KMS-11 (cell line): Measurements from ENCODE around the gene LSM7.

Source experiments
- H2AFZ ChIP-seq: fragments of 200-600 bp; sonication (generic); 2 replicates; pipeline ENCODE4 v1.6.1; 2016; ENCODE audit warnings: antibody characterized with exemption, mixed run types, low read depth
- H3K27ac ChIP-seq: fragments of 200-600 bp; sonication (generic); 2 replicates; pipeline ENCODE4 v1.6.1; 2016; ENCODE audit warnings: mild to moderate bottlenecking, mixed run types
- H3K27me3 ChIP-seq: fragments of 200-600 bp; sonication (generic); 2 replicates; pipeline ENCODE4 v1.6.1; 2017; ENCODE audit warnings: mild to moderate bottlenecking, low read depth, mixed run types, moderate library complexity; ENCODE audit not compliant: insufficient read depth
- H3K36me3 ChIP-seq: fragments of 200-600 bp; sonication (generic); 2 replicates; pipeline ENCODE4 v1.6.1; 2017; ENCODE audit warnings: mild to moderate bottlenecking, mixed run types; ENCODE audit not compliant: insufficient read depth
- H3K4me1 ChIP-seq: fragments of 200-600 bp; sonication (generic); 2 replicates; pipeline ENCODE4 v1.6.1; 2016; ENCODE audit warnings: mild to moderate bottlenecking, low read depth, mixed run types; ENCODE audit not compliant: poor library complexity, severe bottlenecking
- H3K4me2 ChIP-seq: fragments of 200-600 bp; sonication (generic); 2 replicates; pipeline ENCODE4 v1.7.0; 2016; ENCODE audit warnings: mild to moderate bottlenecking, mixed run types
- H3K4me3 ChIP-seq: fragments of 200-600 bp; sonication (generic); IDR thresholded peaks from 2 replicates; pipeline ENCODE4 v1.6.1; 2017; ENCODE audit warnings: low read depth, low read length, mixed read lengths; ENCODE audit not compliant: insufficient read depth
- H3K79me2 ChIP-seq: fragments of 200-600 bp; sonication (generic); 2 replicates; pipeline ENCODE4 v1.6.1; 2016; ENCODE audit warnings: low read depth, mixed run types; ENCODE audit not compliant: insufficient read depth
- H3K9ac ChIP-seq: fragments of 200-600 bp; sonication (generic); 2 replicates; pipeline ENCODE4 v1.6.1; 2016; ENCODE audit warnings: mild to moderate bottlenecking, mixed run types
- H4K20me1 ChIP-seq: fragments of 200-600 bp; sonication (generic); 2 replicates; pipeline ENCODE4 v1.6.1; 2016; ENCODE audit warnings: mild to moderate bottlenecking, mixed run types; ENCODE audit not compliant: insufficient read depth
- CTCF ChIP-seq: fragments of 200-600 bp; sonication (generic); conservative IDR thresholded peaks from 2 replicates; pipeline ENCODE4 v1.6.1; 2017; ENCODE audit warnings: low read depth, mild to moderate bottlenecking, antibody characterized with exemption, low read length, moderate library complexity, mixed read lengths

LSM7 gene

GRCh38 chr19:2362970-2363300, 34.5 kb upstream of the LSM7 start:
- no peak overlapping the region for H3K4me2 ChIP-seq
- no peaks in the 10 kb centered on the region for H3K79me2 ChIP-seq
- H4K20me1 ChIP-seq: no peaks in the 10 kb centered on the region
- no peaks in the 10 kb centered on the region for H3K36me3 ChIP-seq
- no peaks in the 10 kb centered on the region for H3K4me1 ChIP-seq
- H2AFZ ChIP-seq: no peak overlapping the region
- H3K27me3 ChIP-seq: no peaks in the 10 kb centered on the region; the same call in 1 of the 2 replicates
- no peak overlapping the region for H3K27ac ChIP-seq
- H3K4me3 ChIP-seq: no peak overlapping the region
- H3K9ac ChIP-seq: no peak overlapping the region
- TF ChIP-seq CTCF: no peak

- H3K4me2 ChIP-seq: no peak overlapping the region
- H3K4me3 ChIP-seq: no peak overlapping the region
- H3K27me3 ChIP-seq: no peaks in the 10 kb centered on the region; the same call in 1 of the 2 replicates
Measured at GRCh38 chr19:2362046-2362969, 33.9 kb upstream of the LSM7 start.

GRCh38 chr19:2361246-2362045, 33.1 kb upstream of the LSM7 start:
- no peak for TF ChIP-seq CTCF
- no peaks in the 10 kb centered on the region for H4K20me1 ChIP-seq
- H3K9ac ChIP-seq: no peak overlapping the region
- no peaks in the 10 kb centered on the region for H3K4me1 ChIP-seq
- no peaks in the 10 kb centered on the region for H3K36me3 ChIP-seq
- no peak overlapping the region for H3K4me2 ChIP-seq
- no peak overlapping the region for H2AFZ ChIP-seq
- no peak overlapping the region for H3K27ac ChIP-seq
- no peak overlapping the region for H3K4me3 ChIP-seq
- H3K27me3 ChIP-seq: no peaks in the 10 kb centered on the region; the same call in 1 of the 2 replicates
- no peaks in the 10 kb centered on the region for H3K79me2 ChIP-seq

More at GRCh38 chr19:2362046-2362969, 33.9 kb upstream of the LSM7 start:
- no peak overlapping the region for H3K27ac ChIP-seq
- no peak overlapping the region for H3K9ac ChIP-seq
- no peak for TF ChIP-seq CTCF
- no peak overlapping the region for H2AFZ ChIP-seq
- no peaks in the 10 kb centered on the region for H3K36me3 ChIP-seq
- no peaks in the 10 kb centered on the region for H3K79me2 ChIP-seq
- no peaks in the 10 kb centered on the region for H3K4me1 ChIP-seq
- no peaks in the 10 kb centered on the region for H4K20me1 ChIP-seq

- Histone ChIP-seq H3K4me1 (no peaks in the 10 kb centered on the region), H3K79me2 (no peaks in the 10 kb centered on the region), H3K4me2 (no peak overlapping the region), H3K27ac (no peak overlapping the region), H3K4me3 (no peak overlapping the region), H4K20me1 (no peaks in the 10 kb centered on the region), H3K27me3 (no peaks in the 10 kb centered on the region; the same call in 1 of the 2 replicates), H3K9ac (no peak overlapping the region), H3K36me3 (no peaks in the 10 kb centered on the region), H2AFZ (no peak overlapping the region)
- TF ChIP-seq CTCF: no peak
Measured at GRCh38 chr19:2360833-2361232, 32.4 kb upstream of the LSM7 start.
